Thyroid gland (tissue), 4 donors: ENCODE measurements around the gene GNG7.
A peak's percentile ranks its signal among the peaks of the same experiment; 100 is the strongest.

Experiments
- CTCF ChIP-seq, 6 experiments: fragments of 200-600 bp in 3 of 6; fragments of 450-650 bp in 3 of 6; sonication (generic) in 3 of 6; IDR thresholded peaks; one replicate each; pipeline ENCODE4 v1.5.1; 2016 to 2019; ENCODE audit warnings: antibody characterized with exemption in 6 of 6, mild to moderate bottlenecking in 2 of 6, inconsistent platforms in 1 of 6, moderate library complexity in 1 of 6
- POLR2A ChIP-seq, 2 donors: fragments of 450-650 bp; IDR thresholded peaks; one replicate each; pipeline ENCODE4 v1.6.1; 2017; ENCODE audit warnings: antibody characterized with exemption in 2 of 2, mild to moderate bottlenecking in 2 of 2, moderate library complexity in 1 of 2

GRCh38 chr19:2475702-2476450 is 226.6 kb downstream of the GNG7 start, which contains the start of gene GADD45B:
- TF ChIP-seq CTCF (IDR thresholded peaks at IDR 0.05), result no peak
- peak; percentile 100 for TF ChIP-seq POLR2A (IDR thresholded peaks at IDR 0.05)
